ENCODE measurements around the gene CADPS. TPM values are rescaled to one million over a fixed set of nuclear protein-coding genes. Genes with fewer than 3 reads are reported as not detected.

Gene CADPS
- total and polyA plus RNA-seq, 2 experiments from 2014 or later, result 49.2 to 63.8 TPM

- no peaks in the 10 kb centered on the region for H3K9me3 ChIP-seq (ENCODE audit: low read depth)
- DNase-seq (ENCODE audit: low read depth in 1 of 2, low spot score in 1 of 2), result no peak
- no peak overlapping the region for H3K4me3 ChIP-seq
- peaks cover 10% of the 10 kb centered on the region for H3K4me1 ChIP-seq (ENCODE audit: low read depth)
- H3K27me3 ChIP-seq, result no peaks in the 10 kb centered on the region
- TF ChIP-seq, protein P1, sequence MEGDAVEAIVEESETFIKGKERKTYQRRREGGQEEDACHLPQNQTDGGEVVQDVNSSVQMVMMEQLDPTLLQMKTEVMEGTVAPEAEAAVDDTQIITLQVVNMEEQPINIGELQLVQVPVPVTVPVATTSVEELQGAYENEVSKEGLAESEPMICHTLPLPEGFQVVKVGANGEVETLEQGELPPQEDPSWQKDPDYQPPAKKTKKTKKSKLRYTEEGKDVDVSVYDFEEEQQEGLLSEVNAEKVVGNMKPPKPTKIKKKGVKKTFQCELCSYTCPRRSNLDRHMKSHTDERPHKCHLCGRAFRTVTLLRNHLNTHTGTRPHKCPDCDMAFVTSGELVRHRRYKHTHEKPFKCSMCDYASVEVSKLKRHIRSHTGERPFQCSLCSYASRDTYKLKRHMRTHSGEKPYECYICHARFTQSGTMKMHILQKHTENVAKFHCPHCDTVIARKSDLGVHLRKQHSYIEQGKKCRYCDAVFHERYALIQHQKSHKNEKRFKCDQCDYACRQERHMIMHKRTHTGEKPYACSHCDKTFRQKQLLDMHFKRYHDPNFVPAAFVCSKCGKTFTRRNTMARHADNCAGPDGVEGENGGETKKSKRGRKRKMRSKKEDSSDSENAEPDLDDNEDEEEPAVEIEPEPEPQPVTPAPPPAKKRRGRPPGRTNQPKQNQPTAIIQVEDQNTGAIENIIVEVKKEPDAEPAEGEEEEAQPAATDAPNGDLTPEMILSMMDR (IDR thresholded peaks at IDR 0.05; ENCODE audit: low read depth, low read length), result no peak
- no peak overlapping the region for H3K27ac ChIP-seq
- no peaks in the 10 kb centered on the region for H3K36me3 ChIP-seq
Observed at GRCh38 chr3:62503516-62503915, 371.7 kb downstream of the CADPS start.

- no peaks in the 10 kb centered on the region for H3K9me3 ChIP-seq (ENCODE audit: low read depth)
- no peak overlapping the region for H3K27ac ChIP-seq
- DNase-seq (ENCODE audit: low read depth in 1 of 2, low spot score in 1 of 2), result no peak
- no peaks in the 10 kb centered on the region for H3K27me3 ChIP-seq
- no peak overlapping the region for H3K4me3 ChIP-seq
- peaks cover 10% of the 10 kb centered on the region for H3K4me1 ChIP-seq (ENCODE audit: low read depth)
- H3K36me3 ChIP-seq, result no peaks in the 10 kb centered on the region
- TF ChIP-seq, protein P1 (IDR thresholded peaks at IDR 0.05; ENCODE audit: low read depth, low read length), result no peak
Observed at GRCh38 chr3:62502315-62503300, 372.6 kb downstream of the CADPS start.

DNA sequence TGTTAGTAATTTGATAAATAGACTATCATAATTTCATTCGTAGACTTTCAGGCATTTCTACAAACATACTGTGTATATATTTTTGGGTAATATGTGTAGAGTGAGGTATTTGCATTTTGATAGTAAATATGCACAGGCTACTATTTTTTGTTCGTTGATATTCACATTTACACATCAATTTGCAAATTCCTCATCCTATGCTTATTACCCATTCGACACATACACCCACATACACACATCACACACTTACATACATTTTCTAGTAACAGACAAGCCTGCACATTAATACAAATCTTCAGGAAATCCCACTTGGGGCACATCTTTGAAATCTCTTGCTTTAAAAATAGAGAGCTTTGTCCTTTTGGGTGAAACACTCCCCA is 373.9 kb downstream of the CADPS start:
- DNase-seq (ENCODE audit: low read depth in 1 of 2, low spot score in 1 of 2), result no peak
- Histone ChIP-seq H3K36me3 (no peaks in the 10 kb centered on the region), H3K4me1 (ENCODE audit: low read depth) (peaks cover 10% of the 10 kb centered on the region), H3K27ac (no peak overlapping the region), H3K9me3 (ENCODE audit: low read depth) (no peaks in the 10 kb centered on the region), H3K27me3 (no peaks in the 10 kb centered on the region), H3K4me3 (no peak overlapping the region)
- TF ChIP-seq, protein P1 (IDR thresholded peaks at IDR 0.05; ENCODE audit: low read depth, low read length), result no peak

- H3K4me3 ChIP-seq, result no peak overlapping the region
- TF ChIP-seq, protein P1 (IDR thresholded peaks at IDR 0.05; ENCODE audit: low read depth, low read length), result no peak
- DNase-seq (ENCODE audit: low read depth in 1 of 2, low spot score in 1 of 2), result no peak
- no peaks in the 10 kb centered on the region for H3K9me3 ChIP-seq (ENCODE audit: low read depth)
- no peaks in the 10 kb centered on the region for H3K27me3 ChIP-seq
- no peaks in the 10 kb centered on the region for H3K36me3 ChIP-seq
- H3K27ac ChIP-seq, result no peak overlapping the region
- peaks cover 10% of the 10 kb centered on the region for H3K4me1 ChIP-seq (ENCODE audit: low read depth)
Observed at GRCh38 chr3:62500556-62501288, 374.5 kb downstream of the CADPS start.

GRCh38 chr3:62497156-62497555 is 378.1 kb downstream of the CADPS start:
- no peak for DNase-seq (ENCODE audit: low read depth in 1 of 2, low spot score in 1 of 2)
- Histone ChIP-seq H3K36me3 (no peaks in the 10 kb centered on the region), H3K9me3 (ENCODE audit: low read depth) (no peaks in the 10 kb centered on the region), H3K4me3 (no peak overlapping the region), H3K27me3 (no peaks in the 10 kb centered on the region), H3K27ac (no peak overlapping the region), H3K4me1 (ENCODE audit: low read depth) (peaks cover 3% of the 10 kb centered on the region)
- TF ChIP-seq, protein P1 (IDR thresholded peaks at IDR 0.05; ENCODE audit: low read depth, low read length), result no peak
